Immature natural killer cell (primary cell): Measurements from ENCODE around the gene THAP5. TPM values are rescaled to one million over a fixed set of nuclear protein-coding genes. Genes with fewer than 3 reads are reported as not detected.

Experiments used
- polyA plus RNA-seq, 3 donors: library from polyadenylated mRNA; unstranded; fragments of 300-500 nt; fragmentation: Illumina TruSeq; gene quantifications; one replicate each; pipeline ENCODE4 v1.2.3, GENCODE V29; 2021

Gene THAP5
- polyA plus RNA-seq, 3 donors from 2014 or later = 5.5 to 21.3 (median 13.2) TPM

Other genes starting within 250 kb of the THAP5 start
- gene NRCAM, start 113.3 kb downstream of the THAP5 start, polyA plus RNA-seq = not detected
- 10 to 100 TPM; 16.8 to 35.4 (median 31.7) TPM for gene PNPLA8, start 43.6 kb downstream of the THAP5 start, polyA plus RNA-seq
- gene DNAJB9, start 168 bp upstream of the THAP5 start, polyA plus RNA-seq = 10 to 100 TPM; 40.7 to 71.3 (median 51.5) TPM